Breast epithelium (tissue), 4 donors: ENCODE measurements around the gene PPT2. TPM values are rescaled to one million over a fixed set of nuclear protein-coding genes. Genes with fewer than 3 reads are reported as not detected.

Experiments used
- DNase-seq, 2 donors: peaks; one replicate each; pipeline ENCODE4 v3.0.0-alpha.2; 2019; ENCODE audit warnings: low spot score in 2 of 2
- H3K27ac ChIP-seq, 2 donors: fragments of 200-600 bp; sonication (generic) in 1 of 2; one replicate each; pipeline ENCODE4 v1.5.1; 2016 to 2019; ENCODE audit warnings: mild to moderate bottlenecking in 1 of 2
- H3K27me3 ChIP-seq, 2 donors: fragments of 200-600 bp; sonication (generic) in 1 of 2; one replicate each; pipeline versions ENCODE4 v1.5.1 to v1.6.0; 2017 to 2019; ENCODE audit warnings: control low read depth in 1 of 2, mild to moderate bottlenecking in 1 of 2
- H3K36me3 ChIP-seq: fragments of 200-600 bp; one replicate; pipeline ENCODE4 v1.5.1; 2019
- H3K4me1 ChIP-seq, 2 donors: fragments of 200-600 bp; sonication (generic); one replicate each; pipeline ENCODE4 v1.5.1; 2016 to 2019; ENCODE audit warnings: control low read depth in 1 of 2
- H3K4me3 ChIP-seq, 3 donors: fragments of 200-600 bp; sonication (generic); 1 replicate in 2 of 3; 2 replicates in 1 of 3; pipeline ENCODE4 v1.5.1; 2016 to 2019; ENCODE audit warnings: mild to moderate bottlenecking in 3 of 3, moderate library complexity in 2 of 3
- H3K9me3 ChIP-seq, 2 donors: fragments of 200-600 bp; sonication (generic) in 1 of 2; one replicate each; pipeline ENCODE4 v1.5.1; 2016 to 2019; ENCODE audit warnings: control low read depth in 1 of 2
- CTCF ChIP-seq, 3 donors: fragments of 450-650 bp; IDR thresholded peaks; one replicate each; pipeline ENCODE4 v1.5.1; 2016 to 2017; ENCODE audit warnings: antibody characterized with exemption in 3 of 3, mild to moderate bottlenecking in 3 of 3, moderate library complexity in 3 of 3
- POLR2A ChIP-seq: fragments of 450-650 bp; IDR thresholded peaks from one replicate; pipeline ENCODE4 v1.6.1; 2016; ENCODE audit warnings: antibody characterized with exemption, mild to moderate bottlenecking, moderate library complexity
- POLR2AphosphoS5 ChIP-seq, 3 donors: sonication (generic); formaldehyde crosslinking; IDR thresholded peaks; one replicate each; pipeline ENCODE4 v1.6.1; 2017; ENCODE audit warnings: antibody characterized with exemption in 3 of 3
- intact Hi-C: fragments of 100-400 bp; cut with DNase I; formaldehyde crosslinking; loops from one replicate; pipeline ENCODE4 v1.15.1; 2023; ENCODE audit warnings: low total_unique reads
- total RNA-seq, 3 donors: library from RNA; depleted of rRNA; stranded (reverse); fragments of >200 nt; gene quantifications; one replicate each; pipeline ENCODE4 v1.1.0, GENCODE V29; 2016

PPT2 gene
- total RNA-seq, 3 donors from 2014 or later: 18.4 to 59.6 (median 28.5) TPM

- intact Hi-C loops: no loop called here
- Histone ChIP-seq H3K27ac (peak overlapping the region in 1 of 2 donors; percentile 9), H3K4me3 (peak overlapping the region in 2 of 3 donors; percentile 82 to 84)
Observed at GRCh38 chr6:32149932-32150870, 3.7 kb upstream of the PPT2 start.

GRCh38 chr6:32151181-32151862, 2.6 kb upstream of the PPT2 start:
- Histone ChIP-seq H3K36me3 (no peaks in the 10 kb centered on the region), H3K4me1 (peaks cover 0 to 11% of the 10 kb centered on the region in 2 donors), H3K9me3 (no peaks in the 10 kb centered on the region), H3K4me3 (peak overlapping the region; percentile 36 to 84 (median 82)), H3K27me3 (no peaks in the 10 kb centered on the region), H3K27ac (peak overlapping the region in 1 of 2 donors; percentile 98)
- TF ChIP-seq CTCF (IDR thresholded peaks at IDR 0.05) (no peak), POLR2AphosphoS5 (IDR thresholded peaks at IDR 0.05) (no peak), POLR2A (no peak)
- DNase-seq: no peak
- intact Hi-C loops: no loop called here

More at GRCh38 chr6:32149932-32150870, 3.7 kb upstream of the PPT2 start:
- no peak for DNase-seq
- H3K27me3 ChIP-seq: no peaks in the 10 kb centered on the region
- H3K36me3 ChIP-seq: no peaks in the 10 kb centered on the region
- peaks cover 0 to 3% of the 10 kb centered on the region in 2 donors for H3K4me1 ChIP-seq
- no peaks in the 10 kb centered on the region for H3K9me3 ChIP-seq
- TF ChIP-seq POLR2AphosphoS5 (IDR thresholded peaks at IDR 0.05) (no peak), POLR2A (no peak)

GRCh38 chr6:32151863-32152768, 1.8 kb upstream of the PPT2 start, which contains the start of gene PRRT1:
Gene PRRT1, minus strand, starts transcription at chr6:32151939. Its CDS starts 112 bp downstream, at chr6:32151827.
- no peaks in the 10 kb centered on the region for H3K27me3 ChIP-seq
- no peaks in the 10 kb centered on the region for H3K9me3 ChIP-seq
- H3K4me3 ChIP-seq: peak within 1 kb of the TSS; percentile 76 to 84 (median 82)
- no peak for TF ChIP-seq CTCF (IDR thresholded peaks at IDR 0.05)
- H3K36me3 ChIP-seq: no peaks in the 10 kb centered on the region
- intact Hi-C loops: no loop called here
- H3K27ac ChIP-seq: peak within 1 kb of the TSS; percentile 89 to 98
- DNase-seq: no peak
- H3K4me1 ChIP-seq: peaks cover 0 to 11% of the 10 kb centered on the region in 2 donors

GRCh38 chr6:32152769-32153563, 975 bp upstream of the PPT2 start:
- Histone ChIP-seq H3K36me3 (no peaks in the 10 kb centered on the region), H3K4me3 (peak overlapping the region; percentile 76 to 84 (median 82)), H3K4me1 (peaks cover 0 to 11% of the 10 kb centered on the region in 2 donors), H3K27me3 (no peaks in the 10 kb centered on the region), H3K27ac (peak overlapping the region; percentile 89 to 98), H3K9me3 (no peaks in the 10 kb centered on the region)
- DNase-seq: no peak
- intact Hi-C loops: no loop called here
- TF ChIP-seq POLR2AphosphoS5 (IDR thresholded peaks at IDR 0.05): no peak
- no peak for TF ChIP-seq CTCF (IDR thresholded peaks at IDR 0.05)
- TF ChIP-seq POLR2A: no peak
